HEK293 (cell line): ENCODE results near the gene HOXC5.

ENCODE experiments used
- CTCF ChIA-PET: fragments of 350-600 bp; formaldehyde crosslinking; extraction: SDS; loops from one replicate; lab custom pipeline; 2021; ENCODE audit warnings: antibody characterized with exemption; lab: Yijun Ruan, JAX
- POLR2A ChIA-PET: fragments of 300-600 bp; formaldehyde crosslinking; extraction: SDS; loops from one replicate; lab custom pipeline; 2020; ENCODE audit warnings: antibody characterized with exemption, inconsistent platforms; lab: Yijun Ruan, JAX
- H3K27ac ChIP-seq: fragments of 200-500 bp; sonication (Bioruptor generic); 2 replicates; pipeline ENCODE4 v1.5.1; 2014; ENCODE audit warnings: low read depth, low read length, control low read depth, inconsistent platforms; ENCODE audit errors: extremely low read depth
- H3K36me3 ChIP-seq, 2 experiments: fragments of 200-500 bp in 1 of 2; sonication (Bioruptor generic) in 1 of 2; 1 replicate in 1 of 2; 2 replicates in 1 of 2; pipeline ENCODE4 v1.5.1; 2014 to 2017; ENCODE audit warnings: inconsistent platforms in 2 of 2, low read length in 2 of 2; ENCODE audit not compliant: control insufficient read depth in 2 of 2, insufficient read depth in 1 of 2
- H3K4me1 ChIP-seq: fragments of 200-500 bp; sonication (Bioruptor generic); 2 replicates; pipeline ENCODE4 v1.5.1; 2014; ENCODE audit warnings: mild to moderate bottlenecking, low read length, inconsistent platforms; ENCODE audit not compliant: control insufficient read depth, insufficient read depth
- H3K4me3 ChIP-seq: 2 replicates; pipeline ENCODE4 v1.5.1; 2011; ENCODE audit warnings: low read depth, mild to moderate bottlenecking, control low read depth, low read length, moderate library complexity
- H3K9me3 ChIP-seq: fragments of 200-500 bp; sonication (Bioruptor generic); 2 replicates; pipeline ENCODE4 v1.5.1; 2014; ENCODE audit warnings: low read depth, low read length, inconsistent platforms; ENCODE audit not compliant: control insufficient read depth, insufficient read depth
- EGR2 ChIP-seq: fragments of 450-650 bp; formaldehyde crosslinking; IDR thresholded peaks from 2 replicates; pipeline ENCODE4 v1.5.1; 2016; ENCODE audit warnings: low read depth, missing biosample characterization, missing genetic modification characterization
- MEIS1 ChIP-seq: sonication (generic); formaldehyde crosslinking; IDR thresholded peaks from 2 replicates; pipeline ENCODE4 v1.8.1; 2022; ENCODE audit warnings: missing genetic modification reagents, mild to moderate bottlenecking, borderline replicate concordance
- PRDM1 ChIP-seq: fragments of 450-650 bp; formaldehyde crosslinking; IDR thresholded peaks from 2 replicates; pipeline ENCODE4; 2016; ENCODE audit warnings: missing biosample characterization, missing genetic modification characterization
- REPIN1 ChIP-seq: fragments of 450-650 bp; formaldehyde crosslinking; IDR thresholded peaks from 2 replicates; pipeline ENCODE4 v1.5.1; 2017; ENCODE audit warnings: missing biosample characterization, missing genetic modification characterization, low read depth
- ZBTB1 ChIP-seq: fragments of 450-650 bp; formaldehyde crosslinking; IDR thresholded peaks from 2 replicates; pipeline ENCODE4 v1.5.1; 2016; ENCODE audit warnings: missing biosample characterization, missing genetic modification characterization
- ZBTB20 ChIP-seq: fragments of 450-650 bp; formaldehyde crosslinking; IDR thresholded peaks from 2 replicates; pipeline ENCODE4 v1.5.1; 2016; ENCODE audit warnings: missing biosample characterization, missing genetic modification characterization
- ZNF2 ChIP-seq: fragments of 450-650 bp; formaldehyde crosslinking; IDR thresholded peaks from 2 replicates; pipeline ENCODE4 v1.5.1; 2016; ENCODE audit warnings: missing biosample characterization, missing genetic modification characterization
- ZNF211 ChIP-seq: fragments of 450-650 bp; formaldehyde crosslinking; IDR thresholded peaks from 2 replicates; pipeline ENCODE4 v1.5.1; 2016; ENCODE audit warnings: low read depth, missing biosample characterization, missing genetic modification characterization
- ZNF221 ChIP-seq: fragments of 450-650 bp; formaldehyde crosslinking; IDR thresholded peaks from 2 replicates; pipeline ENCODE4 v1.5.1; 2017; ENCODE audit warnings: missing biosample characterization, missing genetic modification characterization, borderline replicate concordance
- ZNF266 ChIP-seq: fragments of 450-650 bp; formaldehyde crosslinking; IDR thresholded peaks from 2 replicates; pipeline ENCODE4 v1.5.1; 2016; ENCODE audit warnings: missing biosample characterization, missing genetic modification characterization, low read depth
- ZNF274 ChIP-seq, 2 experiments: fragments of 200-500 bp in 1 of 2; fragments of 450-650 bp in 1 of 2; sonication (Bioruptor generic) in 1 of 2; formaldehyde crosslinking in 1 of 2; IDR thresholded peaks; 2 replicates each; pipeline versions ENCODE4 v1.5.1 to v1.6.1; 2014 to 2016; ENCODE audit warnings: borderline replicate concordance in 1 of 2, inconsistent platforms in 1 of 2, low read length in 1 of 2, missing biosample characterization in 1 of 2, missing genetic modification characterization in 1 of 2
- ZNF311 ChIP-seq: fragments of 450-650 bp; formaldehyde crosslinking; IDR thresholded peaks from 2 replicates; pipeline ENCODE4 v1.5.1; 2017; ENCODE audit warnings: missing biosample characterization, missing genetic modification characterization, borderline replicate concordance
- ZNF335 ChIP-seq: fragments of 450-650 bp; formaldehyde crosslinking; conservative IDR thresholded peaks from 2 replicates; pipeline ENCODE4 v1.5.1; 2016; ENCODE audit warnings: missing biosample characterization, missing genetic modification characterization
- ZNF37A ChIP-seq: fragments of 450-650 bp; IDR thresholded peaks from 2 replicates; pipeline ENCODE4 v1.5.1; 2018; ENCODE audit warnings: missing biosample characterization, missing genetic modification characterization
- ZNF521 ChIP-seq: fragments of 450-650 bp; formaldehyde crosslinking; IDR thresholded peaks from 2 replicates; pipeline ENCODE4 v1.5.1; 2017; ENCODE audit warnings: missing biosample characterization, mild to moderate bottlenecking, missing genetic modification characterization
- ZNF544 ChIP-seq: fragments of 450-650 bp; formaldehyde crosslinking; IDR thresholded peaks from 2 replicates; pipeline ENCODE4 v1.5.0; 2017; ENCODE audit warnings: missing biosample characterization, missing genetic modification characterization
- ZNF768 ChIP-seq: fragments of 450-650 bp; formaldehyde crosslinking; IDR thresholded peaks from 2 replicates; pipeline ENCODE4 v1.5.1; 2018; ENCODE audit warnings: missing biosample characterization, mild to moderate bottlenecking, missing genetic modification characterization
- ZSCAN23 ChIP-seq: fragments of 450-650 bp; formaldehyde crosslinking; IDR thresholded peaks from 2 replicates; pipeline ENCODE4 v1.5.1; 2016; ENCODE audit warnings: missing biosample characterization, missing genetic modification characterization
- TF ChIP-seq, protein P1 (sequence below): fragments of 450-650 bp; formaldehyde crosslinking; IDR thresholded peaks from 2 replicates; pipeline ENCODE4 v1.5.1; 2016; ENCODE audit warnings: missing biosample characterization, missing genetic modification characterization
- TF ChIP-seq, protein P2 (sequence below): fragments of 450-650 bp; formaldehyde crosslinking; IDR thresholded peaks from 2 replicates; pipeline ENCODE4 v1.5.1; 2016; ENCODE audit warnings: missing biosample characterization, missing genetic modification characterization
- TF ChIP-seq, protein P3 (sequence below): fragments of 450-650 bp; formaldehyde crosslinking; IDR thresholded peaks from 2 replicates; pipeline ENCODE4 v1.5.1; 2016; ENCODE audit warnings: missing biosample characterization, missing genetic modification characterization, borderline replicate concordance

Gene HOXC5

DNA sequence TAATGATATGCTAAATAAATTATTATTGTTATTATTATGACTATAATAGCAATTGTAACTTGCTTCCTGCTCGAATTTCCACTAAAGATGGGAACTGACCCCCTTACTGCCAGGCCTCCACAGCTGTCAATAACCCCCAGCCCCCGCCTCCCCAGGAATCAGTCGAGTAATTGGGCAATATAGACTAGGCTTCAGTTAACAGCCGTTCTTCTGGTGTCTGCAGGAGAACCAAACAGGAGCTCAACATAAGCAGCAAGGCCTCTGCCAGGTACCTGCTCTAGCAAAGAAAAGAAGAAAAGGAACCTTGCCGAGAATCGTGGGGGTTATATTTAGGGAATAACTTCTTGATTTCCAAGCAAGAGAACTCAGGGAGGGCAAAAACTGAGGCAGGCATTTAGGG lies 42.6 kb downstream of the HOXC5 start (continued):
- TF ChIP-seq ZNF768 (tag by site-specific recombination) = no peak

DNA sequence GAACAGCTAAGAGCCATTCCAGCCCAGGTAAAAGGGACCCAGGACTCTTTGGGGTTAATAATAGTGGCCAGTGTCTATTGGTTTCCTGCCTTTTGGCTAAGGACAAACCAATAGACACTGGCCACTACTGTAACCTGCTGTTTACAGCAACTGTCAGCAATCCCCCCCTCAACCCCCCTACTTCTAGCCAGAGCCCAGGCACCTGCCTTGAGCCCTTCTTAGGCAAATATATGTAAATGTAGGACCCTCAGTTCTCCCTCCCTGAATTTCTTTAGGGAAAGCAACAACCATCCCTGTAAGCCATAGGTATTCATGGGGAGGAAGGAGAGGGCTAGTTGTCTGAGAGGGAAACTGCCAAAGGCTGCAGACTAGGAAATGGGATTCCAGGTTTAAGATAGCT lies 43.1 kb downstream of the HOXC5 start:
- CTCF ChIA-PET = no interaction called here
- Histone ChIP-seq H3K4me1 (peaks cover 10% of the 10 kb centered on the region), H3K4me3 (no peak overlapping the region), H3K9me3 (no peaks in the 10 kb centered on the region), H3K27ac (no peak overlapping the region), H3K36me3 (no peaks in the 10 kb centered on the region)
- POLR2A ChIA-PET = no interaction called here
- TF ChIP-seq ZNF221 (tag by site-specific recombination) (no peak), ZNF544 (tag by site-specific recombination) (no peak), ZBTB1 (tag by site-specific recombination) (no peak), ZNF37A (tag by site-specific recombination) (no peak), MEIS1 (no peak), PRDM1 (no peak), EGR2 (tag by site-specific recombination) (no peak), ZNF335 (tag by site-specific recombination) (no peak), ZNF274 (IDR thresholded peaks at IDR 0.05; ENCODE audit: low read length) (no peak), ZNF274 (tag by site-specific recombination; IDR thresholded peaks at IDR 0.05; ENCODE audit: borderline replicate concordance) (no peak), ZNF521 (tag by site-specific recombination) (no peak), ZNF2 (tag by site-specific recombination) (no peak), ZBTB20 (tag by site-specific recombination) (no peak), ZSCAN23 (tag by site-specific recombination) (no peak), ZNF211 (no peak), REPIN1 (tag by site-specific recombination) (no peak), ZNF311 (tag by site-specific recombination) (no peak), ZNF266 (tag by site-specific recombination) (no peak)
- TF ChIP-seq, protein P1, sequence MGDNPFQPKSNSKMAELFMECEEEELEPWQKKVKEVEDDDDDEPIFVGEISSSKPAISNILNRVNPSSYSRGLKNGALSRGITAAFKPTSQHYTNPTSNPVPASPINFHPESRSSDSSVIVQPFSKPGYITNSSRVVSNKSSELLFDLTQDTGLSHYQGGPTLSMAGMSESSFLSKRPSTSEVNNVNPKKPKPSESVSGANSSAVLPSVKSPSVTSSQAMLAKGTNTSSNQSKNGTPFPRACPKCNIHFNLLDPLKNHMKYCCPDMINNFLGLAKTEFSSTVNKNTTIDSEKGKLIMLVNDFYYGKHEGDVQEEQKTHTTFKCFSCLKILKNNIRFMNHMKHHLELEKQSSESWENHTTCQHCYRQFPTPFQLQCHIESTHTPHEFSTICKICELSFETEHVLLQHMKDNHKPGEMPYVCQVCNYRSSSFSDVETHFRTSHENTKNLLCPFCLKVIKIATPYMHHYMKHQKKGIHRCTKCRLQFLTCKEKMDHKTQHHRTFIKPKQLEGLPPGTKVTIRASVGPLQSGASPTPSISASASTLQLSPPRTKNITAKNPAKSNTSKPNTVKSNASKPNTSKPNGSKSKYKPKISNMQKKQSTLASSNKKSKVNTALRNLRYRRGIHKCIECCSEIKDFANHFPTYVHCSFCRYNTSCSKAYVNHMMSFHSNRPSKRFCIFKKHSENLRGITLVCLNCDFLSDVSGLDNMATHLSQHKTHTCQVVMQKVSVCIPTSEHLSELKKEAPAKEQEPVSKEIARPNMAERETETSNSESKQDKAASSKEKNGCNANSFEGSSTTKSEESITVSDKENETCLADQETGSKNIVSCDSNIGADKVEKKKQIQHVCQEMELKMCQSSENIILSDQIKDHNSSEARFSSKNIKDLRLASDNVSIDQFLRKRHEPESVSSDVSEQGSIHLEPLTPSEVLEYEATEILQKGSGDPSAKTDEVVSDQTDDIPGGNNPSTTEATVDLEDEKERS (tag by site-specific recombination) = no peak
- TF ChIP-seq, protein P2, sequence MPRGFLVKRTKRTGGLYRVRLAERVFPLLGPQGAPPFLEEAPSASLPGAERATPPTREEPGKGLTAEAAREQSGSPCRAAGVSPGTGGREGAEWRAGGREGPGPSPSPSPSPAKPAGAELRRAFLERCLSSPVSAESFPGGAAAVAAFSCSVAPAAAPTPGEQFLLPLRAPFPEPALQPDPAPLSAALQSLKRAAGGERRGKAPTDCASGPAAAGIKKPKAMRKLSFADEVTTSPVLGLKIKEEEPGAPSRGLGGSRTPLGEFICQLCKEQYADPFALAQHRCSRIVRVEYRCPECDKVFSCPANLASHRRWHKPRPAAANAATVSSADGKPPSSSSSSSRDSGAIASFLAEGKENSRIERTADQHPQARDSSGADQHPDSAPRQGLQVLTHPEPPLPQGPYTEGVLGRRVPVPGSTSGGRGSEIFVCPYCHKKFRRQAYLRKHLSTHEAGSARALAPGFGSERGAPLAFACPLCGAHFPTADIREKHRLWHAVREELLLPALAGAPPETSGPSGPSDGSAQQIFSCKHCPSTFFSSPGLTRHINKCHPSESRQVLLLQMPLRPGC (tag by site-specific recombination) = no peak
- TF ChIP-seq, protein P3, sequence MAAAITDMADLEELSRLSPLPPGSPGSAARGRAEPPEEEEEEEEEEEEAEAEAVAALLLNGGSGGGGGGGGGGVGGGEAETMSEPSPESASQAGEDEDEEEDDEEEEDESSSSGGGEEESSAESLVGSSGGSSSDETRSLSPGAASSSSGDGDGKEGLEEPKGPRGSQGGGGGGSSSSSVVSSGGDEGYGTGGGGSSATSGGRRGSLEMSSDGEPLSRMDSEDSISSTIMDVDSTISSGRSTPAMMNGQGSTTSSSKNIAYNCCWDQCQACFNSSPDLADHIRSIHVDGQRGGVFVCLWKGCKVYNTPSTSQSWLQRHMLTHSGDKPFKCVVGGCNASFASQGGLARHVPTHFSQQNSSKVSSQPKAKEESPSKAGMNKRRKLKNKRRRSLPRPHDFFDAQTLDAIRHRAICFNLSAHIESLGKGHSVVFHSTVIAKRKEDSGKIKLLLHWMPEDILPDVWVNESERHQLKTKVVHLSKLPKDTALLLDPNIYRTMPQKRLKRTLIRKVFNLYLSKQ = no peak
